Measurements from ENCODE around the gene INVS.

The INVS gene

GRCh38 chr9:100100146-100100667 lies 1.2 kb downstream of the INVS start:
- Histone ChIP-seq H3K4me2 (ENCODE audit: low read length) (peak overlapping the region; percentile 82), H3K9me3 (ENCODE audit: low read length) (no peaks in the 10 kb centered on the region), H3K79me2 (ENCODE audit: insufficient read depth, low read length) (peaks cover 41% of the 10 kb centered on the region), H3K36me3 (ENCODE audit: insufficient read depth, low read length) (peaks cover 20% of the 10 kb centered on the region), H3K9me2 (ENCODE audit: low read depth, low read length) (no peaks in the 10 kb centered on the region), H3K4me3 (ENCODE audit: low read depth, low read length, poor library complexity, severe bottlenecking) (peak overlapping the region; percentile 96), H2AFZ (ENCODE audit: low read length) (no peak overlapping the region), H3K27me3 (ENCODE audit: insufficient read depth, low read length) (no peaks in the 10 kb centered on the region), H3F3A (ENCODE audit: insufficient read depth, low read length) (no peaks in the 10 kb centered on the region), H3K9ac (ENCODE audit: low read length) (peak overlapping the region; percentile 80), H4K20me1 (ENCODE audit: insufficient read depth, low read length) (no peaks in the 10 kb centered on the region; the same call in 1 of the 2 replicates), H3K27ac (ENCODE audit: low read depth, low read length, poor library complexity, severe bottlenecking) (peak overlapping the region; percentile 10), H3K4me1 (ENCODE audit: insufficient read depth, low read length, severe bottlenecking) (peaks cover 37% of the 10 kb centered on the region)
- TF ChIP-seq CTCF (IDR thresholded peaks at IDR 0.05; ENCODE audit: low read length) (no peak), EZH2 (IDR thresholded peaks at IDR 0.05; ENCODE audit: borderline replicate concordance, low read length) (no peak)

- H3F3A ChIP-seq (ENCODE audit: insufficient read depth, low read length): no peaks in the 10 kb centered on the region
- H3K27ac ChIP-seq (ENCODE audit: low read depth, low read length, poor library complexity, severe bottlenecking): no peak overlapping the region
- peaks cover 24% of the 10 kb centered on the region for H3K4me1 ChIP-seq (ENCODE audit: insufficient read depth, low read length, severe bottlenecking)
- H3K9ac ChIP-seq (ENCODE audit: low read length): no peak overlapping the region
- TF ChIP-seq CTCF (IDR thresholded peaks at IDR 0.05; ENCODE audit: low read length) (no peak), EZH2 (IDR thresholded peaks at IDR 0.05; ENCODE audit: borderline replicate concordance, low read length) (no peak)
- no peaks in the 10 kb centered on the region for H3K27me3 ChIP-seq (ENCODE audit: insufficient read depth, low read length)
- no peak overlapping the region for H3K4me2 ChIP-seq (ENCODE audit: low read length)
- H3K4me3 ChIP-seq (ENCODE audit: low read depth, low read length, poor library complexity, severe bottlenecking): no peak overlapping the region
- H4K20me1 ChIP-seq (ENCODE audit: insufficient read depth, low read length): no peaks in the 10 kb centered on the region; the same call in 1 of the 2 replicates
- peaks cover 34% of the 10 kb centered on the region for H3K36me3 ChIP-seq (ENCODE audit: insufficient read depth, low read length)
- H3K9me2 ChIP-seq (ENCODE audit: low read depth, low read length): no peaks in the 10 kb centered on the region
- peaks cover 27% of the 10 kb centered on the region for H3K79me2 ChIP-seq (ENCODE audit: insufficient read depth, low read length)
- H2AFZ ChIP-seq (ENCODE audit: low read length): no peak overlapping the region
- H3K9me3 ChIP-seq (ENCODE audit: low read length): no peaks in the 10 kb centered on the region
These were observed 2.6 kb downstream of the INVS start for GRCh38 chr9:100101608-100102007.

GRCh38 chr9:100104314-100104713 lies 5.3 kb downstream of the INVS start:
- H2AFZ ChIP-seq (ENCODE audit: low read length): no peak overlapping the region
- no peak overlapping the region for H3K4me2 ChIP-seq (ENCODE audit: low read length)
- H3K4me1 ChIP-seq (ENCODE audit: insufficient read depth, low read length, severe bottlenecking): peaks cover 9% of the 10 kb centered on the region
- no peaks in the 10 kb centered on the region for H3K9me2 ChIP-seq (ENCODE audit: low read depth, low read length)
- H3K27me3 ChIP-seq (ENCODE audit: insufficient read depth, low read length): no peaks in the 10 kb centered on the region
- peaks cover 62% of the 10 kb centered on the region for H3K36me3 ChIP-seq (ENCODE audit: insufficient read depth, low read length)
- peaks cover 6% of the 10 kb centered on the region for H3K79me2 ChIP-seq (ENCODE audit: insufficient read depth, low read length)
- no peak overlapping the region for H3K9ac ChIP-seq (ENCODE audit: low read length)
- H3K4me3 ChIP-seq (ENCODE audit: low read depth, low read length, poor library complexity, severe bottlenecking): no peak overlapping the region
- H3K9me3 ChIP-seq (ENCODE audit: low read length): no peaks in the 10 kb centered on the region
- no peak overlapping the region for H3K27ac ChIP-seq (ENCODE audit: low read depth, low read length, poor library complexity, severe bottlenecking)
- no peaks in the 10 kb centered on the region for H4K20me1 ChIP-seq (ENCODE audit: insufficient read depth, low read length)
- TF ChIP-seq EZH2 (IDR thresholded peaks at IDR 0.05; ENCODE audit: borderline replicate concordance, low read length) (no peak), CTCF (IDR thresholded peaks at IDR 0.05; ENCODE audit: low read length) (no peak)
- no peaks in the 10 kb centered on the region for H3F3A ChIP-seq (ENCODE audit: insufficient read depth, low read length)

Measured in OCI-LY1 (cell line).